K562 (cell line): ENCODE measurements around the gene PHAX. TPM values are rescaled to one million over a fixed set of nuclear protein-coding genes. Genes with fewer than 3 reads are reported as not detected.

Experiments used
- BCLAF1 ChIP-seq, 2 experiments: fragments of 450-650 bp in 1 of 2; IDR thresholded peaks; 2 replicates each; pipeline ENCODE4 v1.6.1; 2011 to 2017; ENCODE audit warnings: low read depth in 2 of 2, antibody characterized with exemption in 1 of 2, borderline replicate concordance in 1 of 2, low read length in 1 of 2, mild to moderate bottlenecking in 1 of 2, mixed read lengths in 1 of 2; ENCODE audit not compliant: control insufficient read depth in 1 of 2
- CBX8 ChIP-seq: fragments of 200-600 bp; sonication (generic); IDR thresholded peaks from 2 replicates; pipeline ENCODE4 v1.6.1; 2012; ENCODE audit warnings: borderline replicate concordance, mixed run types, low read depth, mild to moderate bottlenecking, moderate library complexity, mixed read lengths, low read length, control low read depth, inconsistent platforms; ENCODE audit not compliant: poor library complexity, severe bottlenecking; ENCODE audit errors: extremely low read depth
- CHD1 ChIP-seq: fragments of 200-600 bp; sonication (generic); IDR thresholded peaks from one replicate; pipeline ENCODE4 v1.6.1; 2012; ENCODE audit warnings: mild to moderate bottlenecking, moderate library complexity, low read length, inconsistent platforms
- EGR1 ChIP-seq: fragments of 450-650 bp; conservative IDR thresholded peaks from 2 replicates; pipeline ENCODE4 v1.6.1; 2017; ENCODE audit warnings: mild to moderate bottlenecking
- HSF4 ChIP-seq: fragments of 250-450 bp; sonication (Bioruptor Pico); IDR thresholded peaks from 2 replicates; pipeline ENCODE4 v2.1.2; 2022; ENCODE audit warnings: mild to moderate bottlenecking, moderate library complexity, borderline replicate concordance
- KAT7 ChIP-seq: sonication (generic); formaldehyde crosslinking; IDR thresholded peaks from 2 replicates; pipeline ENCODE4 v1.8.0; 2022; ENCODE audit warnings: missing genetic modification reagents, mild to moderate bottlenecking, borderline replicate concordance
- MCM5 ChIP-seq: fragments of 450-650 bp; IDR thresholded peaks from 2 replicates; pipeline ENCODE4 v1.6.1; 2016; ENCODE audit warnings: low read depth
- MTA3 ChIP-seq: fragments of 450-650 bp; formaldehyde crosslinking; IDR thresholded peaks from 2 replicates; pipeline ENCODE4 v1.6.1; 2017; ENCODE audit warnings: mild to moderate bottlenecking, borderline replicate concordance
- RNF2 ChIP-seq: sonication (generic); IDR thresholded peaks from 2 replicates; pipeline ENCODE4 v1.6.1; 2016
- TBL1XR1 ChIP-seq, 2 experiments: IDR thresholded peaks; 2 replicates each; pipeline ENCODE4 v1.6.1; 2012; ENCODE audit warnings: improper control_type of control experiment in 2 of 2, low read length in 2 of 2, mild to moderate bottlenecking in 1 of 2
- THRA ChIP-seq: fragments of 450-650 bp; IDR thresholded peaks from 2 replicates; pipeline ENCODE4 v1.6.1; 2017; ENCODE audit warnings: mild to moderate bottlenecking, moderate library complexity
- THRAP3 ChIP-seq: fragments of 450-650 bp; IDR thresholded peaks from 2 replicates; pipeline ENCODE4 v1.6.1; 2016; ENCODE audit warnings: mild to moderate bottlenecking, inconsistent platforms, borderline replicate concordance
- ZBED1 ChIP-seq: IDR thresholded peaks from 2 replicates; pipeline ENCODE4 v1.6.1; 2014
- ZC3H11A ChIP-seq: IDR thresholded peaks from 2 replicates; pipeline ENCODE4 v1.6.1; 2012; ENCODE audit warnings: low read depth, low read length, improper control_type of control experiment
- ZNF212 ChIP-seq: fragments of 450-650 bp; formaldehyde crosslinking; IDR thresholded peaks from 2 replicates; pipeline ENCODE4 v1.4.0; 2020; ENCODE audit warnings: mild to moderate bottlenecking
- ZNF24 ChIP-seq: fragments of 450-650 bp; IDR thresholded peaks from 2 replicates; pipeline ENCODE4 v1.6.1; 2016
- ZNF347 ChIP-seq: fragments of 450-650 bp; formaldehyde crosslinking; IDR thresholded peaks from 2 replicates; pipeline ENCODE4 v1.4.0; 2020; ENCODE audit warnings: low read depth, mild to moderate bottlenecking, moderate library complexity
- polyA plus RNA-seq, 8 experiments: library from polyadenylated mRNA; depleted of rRNA in 4 of 8; stranded (reverse) in 5 of 8; unstranded in 3 of 8; fragments of >200 nt; fragmentation: Nextera tagmentation in 2 of 8; fragmentation: Illumina TruSeq in 1 of 8; extraction: Ambion mirVana in 2 of 8; extraction: Trizol in 1 of 8; gene quantifications; 2 replicates each; pipeline versions ENCODE4 v1.2.1 to v1.2.3, GENCODE V29; 2011 to 2014; ENCODE audit warnings: inconsistent platforms in 1 of 8, missing spikeins in 1 of 8
- total RNA-seq, 7 experiments: library from RNA; depleted of rRNA in 6 of 7; stranded (reverse); fragments of >200 nt in 6 of 7; fragmentation: Illumina TruSeq in 2 of 7; extraction: Trizol in 2 of 7; gene quantifications; 2 replicates each; pipeline versions ENCODE4 v1.2.1 to v1.2.3, GENCODE V29; 2011 to 2021; ENCODE audit warnings: low replicate concordance in 1 of 7
- TF ChIP-seq, protein P1 (sequence below): fragments of 450-650 bp; IDR thresholded peaks from 2 replicates; pipeline ENCODE4 v1.6.1; 2018; ENCODE audit warnings: mild to moderate bottlenecking, low read depth; ENCODE audit not compliant: partially characterized antibody

Gene PHAX
- total and polyA plus RNA-seq, 9 of the 15 experiments (the other 6 are each of a cell fraction or from before 2014, with no cell fraction given): 20.2 to 59.8 (median 43.5) TPM

DNA sequence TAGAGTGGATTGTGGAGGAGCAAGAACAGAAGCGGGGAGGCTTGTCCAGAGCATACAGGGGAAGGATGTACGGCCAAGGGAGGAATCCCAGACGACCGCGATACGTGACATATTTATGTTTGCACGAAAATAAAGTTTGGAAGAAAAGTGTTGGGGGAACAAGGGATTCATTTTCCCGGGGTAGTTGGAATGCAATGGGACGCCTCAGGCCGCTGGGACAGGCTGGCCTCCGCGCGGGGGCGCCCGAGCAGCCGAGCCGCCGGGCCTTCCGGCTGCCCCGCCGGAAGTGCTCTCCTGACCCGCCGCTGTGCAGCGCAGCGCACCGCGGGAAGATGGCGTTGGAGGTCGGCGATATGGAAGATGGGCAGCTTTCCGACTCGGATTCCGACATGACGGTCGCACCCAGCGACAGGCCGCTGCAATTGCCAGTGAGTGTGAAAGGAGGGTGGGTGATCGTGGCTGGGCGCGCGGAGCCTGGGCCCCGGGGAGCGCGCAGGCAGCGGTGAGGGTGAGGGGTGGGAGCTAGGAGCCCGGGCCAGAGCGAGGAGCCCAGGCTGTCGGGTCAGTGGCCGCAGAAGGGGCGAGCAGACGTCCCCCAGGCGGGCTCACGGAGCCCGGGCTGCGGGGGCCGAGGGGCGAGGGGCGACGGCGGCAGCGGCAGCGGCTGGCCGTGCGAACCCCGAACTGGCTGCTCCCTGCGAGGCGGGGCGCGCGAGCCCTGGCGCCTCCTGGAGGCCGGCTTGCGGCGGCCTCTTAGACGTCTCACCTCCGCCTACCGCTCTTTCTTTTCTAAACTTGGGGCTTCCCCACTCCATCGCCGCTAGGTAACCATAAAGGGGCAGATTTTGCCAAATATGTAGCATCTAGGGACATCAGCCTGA lies at the start of gene PHAX (continued):
- TF ChIP-seq BCLAF1 (IDR thresholded peaks at IDR 0.05; ENCODE audit: borderline replicate concordance in 1 of 2, control insufficient read depth in 1 of 2, low read depth in 2 of 2, low read length in 1 of 2): 0 out of 4 replicates have a peak, but pooled peaks of 1 of the 2 experiments have one; percentile 30
- TF ChIP-seq ZNF24: no peak
- peak in 1 of 2 experiments; percentile 87; a peak in 2 of 4 replicates for TF ChIP-seq TBL1XR1 (IDR thresholded peaks at IDR 0.05; ENCODE audit: low read length in 2 of 2)
- TF ChIP-seq ZNF212 (CRISPR knock-in tag): no peak
- no peak for TF ChIP-seq ZNF347 (CRISPR knock-in tag)
- TF ChIP-seq ZC3H11A: peak; percentile 47; the same call in 1 of the 2 replicates
- no peak for TF ChIP-seq MCM5
- no peak for TF ChIP-seq THRAP3
- TF ChIP-seq CBX8: no peak
- TF ChIP-seq ZBED1: peak; percentile 93
- no peak for TF ChIP-seq HSF4 (CRISPR knock-in tag)
- TF ChIP-seq THRA: no peak
- TF ChIP-seq KAT7 (CRISPR knock-in tag): peak; percentile 49; the same call in 1 of the 2 replicates
- TF ChIP-seq RNF2: 0 out of 2 replicates have a peak, but pooled peaks have one; percentile 38
- TF ChIP-seq, protein P1, sequence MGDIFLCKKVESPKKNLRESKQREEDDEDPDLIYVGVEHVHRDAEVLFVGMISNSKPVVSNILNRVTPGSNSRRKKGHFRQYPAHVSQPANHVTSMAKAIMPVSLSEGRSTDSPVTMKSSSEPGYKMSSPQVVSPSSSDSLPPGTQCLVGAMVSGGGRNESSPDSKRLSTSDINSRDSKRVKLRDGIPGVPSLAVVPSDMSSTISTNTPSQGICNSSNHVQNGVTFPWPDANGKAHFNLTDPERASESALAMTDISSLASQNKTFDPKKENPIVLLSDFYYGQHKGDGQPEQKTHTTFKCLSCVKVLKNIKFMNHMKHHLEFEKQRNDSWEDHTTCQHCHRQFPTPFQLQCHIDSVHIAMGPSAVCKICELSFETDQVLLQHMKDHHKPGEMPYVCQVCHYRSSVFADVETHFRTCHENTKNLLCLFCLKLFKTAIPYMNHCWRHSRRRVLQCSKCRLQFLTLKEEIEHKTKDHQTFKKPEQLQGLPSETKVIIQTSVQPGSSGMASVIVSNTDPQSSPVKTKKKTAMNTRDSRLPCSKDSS: no peak
- no peak for TF ChIP-seq MTA3
- 0 out of 2 replicates have a peak, but pooled peaks have one; percentile 11 for TF ChIP-seq EGR1
- no peak for TF ChIP-seq CHD1
